HEK293 (cell line): ENCODE results near the gene ANHX.

ENCODE experiments used
- REPIN1 ChIP-seq: fragments of 450-650 bp; formaldehyde crosslinking; IDR thresholded peaks from 2 replicates; pipeline ENCODE4 v1.5.1; 2017; ENCODE audit warnings: missing biosample characterization, missing genetic modification characterization, low read depth
- SP2 ChIP-seq: fragments of 450-650 bp; formaldehyde crosslinking; IDR thresholded peaks from 2 replicates; pipeline ENCODE4 v1.5.1; 2016; ENCODE audit warnings: missing biosample characterization, missing genetic modification characterization
- TRIM28 ChIP-seq: IDR thresholded peaks from 2 replicates; pipeline ENCODE4 v1.6.1; 2011; ENCODE audit warnings: low read length, control low read depth, borderline replicate concordance
- YY1 ChIP-seq: fragments of 450-650 bp; formaldehyde crosslinking; IDR thresholded peaks from 2 replicates; pipeline ENCODE4 v1.5.1; 2018; ENCODE audit warnings: missing biosample characterization, missing genetic modification characterization
- ZBTB1 ChIP-seq: fragments of 450-650 bp; formaldehyde crosslinking; IDR thresholded peaks from 2 replicates; pipeline ENCODE4 v1.5.1; 2016; ENCODE audit warnings: missing biosample characterization, missing genetic modification characterization
- ZNF24 ChIP-seq: fragments of 450-650 bp; formaldehyde crosslinking; IDR thresholded peaks from 2 replicates; pipeline ENCODE4 v1.5.1; 2016; ENCODE audit warnings: missing biosample characterization, missing genetic modification characterization
- ZNF423 ChIP-seq: fragments of 450-650 bp; formaldehyde crosslinking; IDR thresholded peaks from 2 replicates; pipeline ENCODE4 v1.5.1; 2016; ENCODE audit warnings: missing biosample characterization, missing genetic modification characterization
- ZNF658 ChIP-seq: fragments of 450-650 bp; formaldehyde crosslinking; IDR thresholded peaks from 2 replicates; pipeline ENCODE4; 2016; ENCODE audit warnings: missing biosample characterization, missing genetic modification characterization
- ZNF660 ChIP-seq: fragments of 450-650 bp; IDR thresholded peaks from 2 replicates; pipeline ENCODE4 v1.5.1; 2018; ENCODE audit warnings: missing biosample characterization, mild to moderate bottlenecking, missing genetic modification characterization
- ZNF747 ChIP-seq: fragments of 450-650 bp; formaldehyde crosslinking; IDR thresholded peaks from 2 replicates; pipeline ENCODE4 v1.5.1; 2016; ENCODE audit warnings: missing biosample characterization, missing genetic modification characterization
- TF ChIP-seq, protein P1 (sequence below): fragments of 450-650 bp; formaldehyde crosslinking; IDR thresholded peaks from 2 replicates; pipeline ENCODE4 v1.5.1; 2016; ENCODE audit warnings: missing biosample characterization, missing genetic modification characterization
- TF ChIP-seq, protein P2 (sequence below): fragments of 450-650 bp; formaldehyde crosslinking; conservative IDR thresholded peaks from 2 replicates; pipeline ENCODE4 v1.5.1; 2016; ENCODE audit warnings: low read depth, missing biosample characterization, missing genetic modification characterization
- TF ChIP-seq, protein P3 (sequence below): fragments of 450-650 bp; formaldehyde crosslinking; IDR thresholded peaks from 2 replicates; pipeline ENCODE4 v1.5.1; 2016; ENCODE audit warnings: missing biosample characterization, missing genetic modification characterization

DNA sequence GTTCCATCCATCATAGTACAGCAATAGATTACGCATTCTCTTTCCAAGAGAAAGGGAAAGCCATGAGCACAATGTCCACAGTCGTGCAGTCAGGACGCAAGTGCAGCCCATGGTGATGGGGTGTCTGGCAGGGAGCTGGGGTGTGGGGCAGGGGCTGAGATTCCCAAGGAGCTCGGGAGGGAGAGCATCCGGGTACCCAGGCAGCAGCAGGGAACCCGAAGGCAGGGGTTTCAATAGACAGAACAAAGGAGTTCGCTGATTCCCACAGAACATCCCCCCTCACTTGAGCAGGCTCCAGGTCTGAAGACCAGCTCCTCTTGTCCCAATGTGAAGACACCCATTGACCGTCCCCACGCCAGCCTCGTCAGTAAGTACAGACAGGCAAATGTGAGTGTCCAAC lies 13.5 kb downstream of the ANHX start:
- TF ChIP-seq, protein P1, sequence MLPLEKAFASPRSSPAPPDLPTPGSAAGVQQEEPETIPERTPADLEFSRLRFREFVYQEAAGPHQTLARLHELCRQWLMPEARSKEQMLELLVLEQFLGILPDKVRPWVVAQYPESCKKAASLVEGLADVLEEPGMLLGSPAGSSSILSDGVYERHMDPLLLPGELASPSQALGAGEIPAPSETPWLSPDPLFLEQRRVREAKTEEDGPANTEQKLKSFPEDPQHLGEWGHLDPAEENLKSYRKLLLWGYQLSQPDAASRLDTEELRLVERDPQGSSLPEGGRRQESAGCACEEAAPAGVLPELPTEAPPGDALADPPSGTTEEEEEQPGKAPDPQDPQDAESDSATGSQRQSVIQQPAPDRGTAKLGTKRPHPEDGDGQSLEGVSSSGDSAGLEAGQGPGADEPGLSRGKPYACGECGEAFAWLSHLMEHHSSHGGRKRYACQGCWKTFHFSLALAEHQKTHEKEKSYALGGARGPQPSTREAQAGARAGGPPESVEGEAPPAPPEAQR = no peak
- TF ChIP-seq, protein P2, sequence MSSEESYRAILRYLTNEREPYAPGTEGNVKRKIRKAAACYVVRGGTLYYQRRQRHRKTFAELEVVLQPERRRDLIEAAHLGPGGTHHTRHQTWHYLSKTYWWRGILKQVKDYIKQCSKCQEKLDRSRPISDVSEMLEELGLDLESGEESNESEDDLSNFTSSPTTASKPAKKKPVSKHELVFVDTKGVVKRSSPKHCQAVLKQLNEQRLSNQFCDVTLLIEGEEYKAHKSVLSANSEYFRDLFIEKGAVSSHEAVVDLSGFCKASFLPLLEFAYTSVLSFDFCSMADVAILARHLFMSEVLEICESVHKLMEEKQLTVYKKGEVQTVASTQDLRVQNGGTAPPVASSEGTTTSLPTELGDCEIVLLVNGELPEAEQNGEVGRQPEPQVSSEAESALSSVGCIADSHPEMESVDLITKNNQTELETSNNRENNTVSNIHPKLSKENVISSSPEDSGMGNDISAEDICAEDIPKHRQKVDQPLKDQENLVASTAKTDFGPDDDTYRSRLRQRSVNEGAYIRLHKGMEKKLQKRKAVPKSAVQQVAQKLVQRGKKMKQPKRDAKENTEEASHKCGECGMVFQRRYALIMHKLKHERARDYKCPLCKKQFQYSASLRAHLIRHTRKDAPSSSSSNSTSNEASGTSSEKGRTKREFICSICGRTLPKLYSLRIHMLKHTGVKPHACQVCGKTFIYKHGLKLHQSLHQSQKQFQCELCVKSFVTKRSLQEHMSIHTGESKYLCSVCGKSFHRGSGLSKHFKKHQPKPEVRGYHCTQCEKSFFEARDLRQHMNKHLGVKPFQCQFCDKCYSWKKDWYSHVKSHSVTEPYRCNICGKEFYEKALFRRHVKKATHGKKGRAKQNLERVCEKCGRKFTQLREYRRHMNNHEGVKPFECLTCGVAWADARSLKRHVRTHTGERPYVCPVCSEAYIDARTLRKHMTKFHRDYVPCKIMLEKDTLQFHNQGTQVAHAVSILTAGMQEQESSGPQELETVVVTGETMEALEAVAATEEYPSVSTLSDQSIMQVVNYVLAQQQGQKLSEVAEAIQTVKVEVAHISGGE (tag by site-specific recombination) = no peak
- TF ChIP-seq REPIN1 (tag by site-specific recombination) (no peak), ZBTB1 (tag by site-specific recombination) (no peak), ZNF660 (no peak), ZNF423 (tag by site-specific recombination) (no peak), SP2 (tag by site-specific recombination) (no peak), YY1 (tag by site-specific recombination) (no peak), TRIM28 (no peak), ZNF24 (tag by site-specific recombination) (no peak), ZNF747 (tag by site-specific recombination) (no peak), ZNF658 (no peak)
- TF ChIP-seq, protein P3, sequence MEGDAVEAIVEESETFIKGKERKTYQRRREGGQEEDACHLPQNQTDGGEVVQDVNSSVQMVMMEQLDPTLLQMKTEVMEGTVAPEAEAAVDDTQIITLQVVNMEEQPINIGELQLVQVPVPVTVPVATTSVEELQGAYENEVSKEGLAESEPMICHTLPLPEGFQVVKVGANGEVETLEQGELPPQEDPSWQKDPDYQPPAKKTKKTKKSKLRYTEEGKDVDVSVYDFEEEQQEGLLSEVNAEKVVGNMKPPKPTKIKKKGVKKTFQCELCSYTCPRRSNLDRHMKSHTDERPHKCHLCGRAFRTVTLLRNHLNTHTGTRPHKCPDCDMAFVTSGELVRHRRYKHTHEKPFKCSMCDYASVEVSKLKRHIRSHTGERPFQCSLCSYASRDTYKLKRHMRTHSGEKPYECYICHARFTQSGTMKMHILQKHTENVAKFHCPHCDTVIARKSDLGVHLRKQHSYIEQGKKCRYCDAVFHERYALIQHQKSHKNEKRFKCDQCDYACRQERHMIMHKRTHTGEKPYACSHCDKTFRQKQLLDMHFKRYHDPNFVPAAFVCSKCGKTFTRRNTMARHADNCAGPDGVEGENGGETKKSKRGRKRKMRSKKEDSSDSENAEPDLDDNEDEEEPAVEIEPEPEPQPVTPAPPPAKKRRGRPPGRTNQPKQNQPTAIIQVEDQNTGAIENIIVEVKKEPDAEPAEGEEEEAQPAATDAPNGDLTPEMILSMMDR (tag by site-specific recombination) = no peak
